HCT116 (cell line): Measurements from ENCODE around the gene MCF2L.

Source experiments
- CBX3 ChIP-seq: IDR thresholded peaks from 2 replicates; pipeline ENCODE4 v1.6.1; 2012; ENCODE audit warnings: low read depth
- CEBPB ChIP-seq: IDR thresholded peaks from 2 replicates; pipeline ENCODE4 v1.6.1; 2012; ENCODE audit warnings: low read depth
- EGR1 ChIP-seq: IDR thresholded peaks from 2 replicates; pipeline ENCODE4 v1.6.1; 2012; ENCODE audit warnings: low read depth
- ELF1 ChIP-seq: IDR thresholded peaks from 2 replicates; pipeline ENCODE4 v1.6.1; 2012; ENCODE audit warnings: low read depth, borderline replicate concordance
- EZH2 ChIP-seq: fragments of 200-600 bp; sonication (generic); IDR thresholded peaks from 2 replicates; pipeline ENCODE4 v1.6.1; 2017; ENCODE audit warnings: antibody characterized with exemption, mixed run types
- JUND ChIP-seq: IDR thresholded peaks from 2 replicates; pipeline ENCODE4 v1.6.1; 2012
- POLR2A ChIP-seq: IDR thresholded peaks from 2 replicates; pipeline ENCODE4 v1.7.0; 2011; ENCODE audit warnings: borderline replicate concordance; ENCODE audit not compliant: insufficient read depth, insufficient read length; ENCODE audit errors: extremely low read depth
- POLR2AphosphoS5 ChIP-seq: IDR thresholded peaks from 2 replicates; pipeline ENCODE4 v1.6.1; 2011; ENCODE audit warnings: mild to moderate bottlenecking, low read depth, low read length, moderate library complexity
- SIN3A ChIP-seq: IDR thresholded peaks from 2 replicates; pipeline ENCODE4 v1.6.1; 2012; ENCODE audit warnings: low read depth
- SP1 ChIP-seq: IDR thresholded peaks from 2 replicates; pipeline ENCODE4 v1.6.1; 2012; ENCODE audit warnings: low read depth
- YY1 ChIP-seq: IDR thresholded peaks from 2 replicates; pipeline ENCODE4 v1.6.1; 2011; ENCODE audit warnings: low read length, low read depth, moderate library complexity, mild to moderate bottlenecking; ENCODE audit not compliant: insufficient replicate concordance; ENCODE audit errors: extremely low read depth
- TF ChIP-seq, protein P1 (sequence below), 3 experiments: fragments of 200-600 bp in 1 of 3; sonication (generic) in 1 of 3; IDR thresholded peaks in 2 of 3; conservative IDR thresholded peaks in 1 of 3; 2 replicates each; pipeline ENCODE4 v1.5.1; 2012 to 2017; ENCODE audit warnings: low read depth in 2 of 3, low read length in 2 of 3, antibody characterized with exemption in 1 of 3, borderline replicate concordance in 1 of 3, control low read depth in 1 of 3, mild to moderate bottlenecking in 1 of 3, mixed read lengths in 1 of 3, mixed run types in 1 of 3, moderate library complexity in 1 of 3; ENCODE audit not compliant: insufficient read depth in 1 of 3
- TF ChIP-seq, protein P2 (sequence below): IDR thresholded peaks from 2 replicates; pipeline ENCODE4 v1.6.1; 2012; ENCODE audit warnings: low read depth
- TF ChIP-seq, protein P3 (sequence below): IDR thresholded peaks from 2 replicates; pipeline ENCODE4 v1.6.1; 2012

DNA sequence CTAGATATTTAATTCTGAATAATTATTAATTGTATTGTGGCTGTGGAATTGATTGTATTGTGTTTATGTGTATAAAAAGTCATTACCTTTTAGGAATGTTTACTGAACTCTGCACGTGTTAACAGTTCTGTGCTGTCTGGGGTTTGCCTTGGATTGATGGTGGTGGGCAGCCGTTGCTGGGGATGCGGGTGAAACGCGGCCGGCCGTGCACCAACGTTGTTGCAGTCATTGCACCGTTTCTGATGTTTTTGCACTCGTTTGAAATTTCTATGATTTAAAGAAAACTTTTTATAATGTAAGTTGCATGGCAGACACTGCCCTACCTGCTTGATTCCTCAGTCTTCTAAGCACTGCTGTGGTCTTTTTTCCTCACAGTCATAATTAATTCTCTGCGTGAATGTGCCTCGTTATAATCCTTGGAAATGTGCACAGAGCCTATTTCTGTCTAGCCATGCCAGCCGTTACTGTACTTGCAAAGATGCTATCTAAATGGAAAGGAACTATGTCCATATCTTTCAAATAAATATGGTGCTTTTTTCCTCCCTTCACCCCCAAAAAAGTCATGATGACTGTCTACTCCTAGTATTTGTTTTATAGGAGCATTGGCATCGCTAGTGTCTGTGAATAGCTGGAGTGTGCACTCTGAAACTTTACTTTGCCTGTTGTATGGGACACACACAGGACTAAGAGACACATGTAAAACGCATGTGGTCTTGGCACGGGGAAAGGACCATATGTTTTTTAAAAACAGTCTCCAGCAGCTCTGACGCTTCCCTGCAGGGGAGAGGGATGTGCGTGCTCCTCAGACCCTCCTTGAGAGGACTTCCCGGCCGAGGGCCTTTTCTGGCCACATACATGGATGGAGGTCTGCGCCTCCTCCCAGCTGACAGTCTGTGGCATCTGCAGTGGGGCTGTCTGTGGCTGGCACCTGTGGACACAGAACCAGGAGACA is 40.7 kb upstream of the MCF2L start:
- TF ChIP-seq POLR2A (no peak), EZH2 (no peak), YY1 (no peak), POLR2AphosphoS5 (no peak), ELF1 (no peak), JUND (no peak), SP1 (no peak), CEBPB (no peak), SIN3A (no peak), EGR1 (no peak), CBX3 (no peak)
- TF ChIP-seq, protein P1, sequence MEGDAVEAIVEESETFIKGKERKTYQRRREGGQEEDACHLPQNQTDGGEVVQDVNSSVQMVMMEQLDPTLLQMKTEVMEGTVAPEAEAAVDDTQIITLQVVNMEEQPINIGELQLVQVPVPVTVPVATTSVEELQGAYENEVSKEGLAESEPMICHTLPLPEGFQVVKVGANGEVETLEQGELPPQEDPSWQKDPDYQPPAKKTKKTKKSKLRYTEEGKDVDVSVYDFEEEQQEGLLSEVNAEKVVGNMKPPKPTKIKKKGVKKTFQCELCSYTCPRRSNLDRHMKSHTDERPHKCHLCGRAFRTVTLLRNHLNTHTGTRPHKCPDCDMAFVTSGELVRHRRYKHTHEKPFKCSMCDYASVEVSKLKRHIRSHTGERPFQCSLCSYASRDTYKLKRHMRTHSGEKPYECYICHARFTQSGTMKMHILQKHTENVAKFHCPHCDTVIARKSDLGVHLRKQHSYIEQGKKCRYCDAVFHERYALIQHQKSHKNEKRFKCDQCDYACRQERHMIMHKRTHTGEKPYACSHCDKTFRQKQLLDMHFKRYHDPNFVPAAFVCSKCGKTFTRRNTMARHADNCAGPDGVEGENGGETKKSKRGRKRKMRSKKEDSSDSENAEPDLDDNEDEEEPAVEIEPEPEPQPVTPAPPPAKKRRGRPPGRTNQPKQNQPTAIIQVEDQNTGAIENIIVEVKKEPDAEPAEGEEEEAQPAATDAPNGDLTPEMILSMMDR (IDR thresholded peaks at IDR 0.05 in 2 of 3, conservative IDR thresholded peaks at IDR 0.05 in 1 of 3; ENCODE audit: borderline replicate concordance in 1 of 3, insufficient read depth in 1 of 3, low read depth in 2 of 3, low read length in 2 of 3) = no peak
- TF ChIP-seq, protein P2, sequence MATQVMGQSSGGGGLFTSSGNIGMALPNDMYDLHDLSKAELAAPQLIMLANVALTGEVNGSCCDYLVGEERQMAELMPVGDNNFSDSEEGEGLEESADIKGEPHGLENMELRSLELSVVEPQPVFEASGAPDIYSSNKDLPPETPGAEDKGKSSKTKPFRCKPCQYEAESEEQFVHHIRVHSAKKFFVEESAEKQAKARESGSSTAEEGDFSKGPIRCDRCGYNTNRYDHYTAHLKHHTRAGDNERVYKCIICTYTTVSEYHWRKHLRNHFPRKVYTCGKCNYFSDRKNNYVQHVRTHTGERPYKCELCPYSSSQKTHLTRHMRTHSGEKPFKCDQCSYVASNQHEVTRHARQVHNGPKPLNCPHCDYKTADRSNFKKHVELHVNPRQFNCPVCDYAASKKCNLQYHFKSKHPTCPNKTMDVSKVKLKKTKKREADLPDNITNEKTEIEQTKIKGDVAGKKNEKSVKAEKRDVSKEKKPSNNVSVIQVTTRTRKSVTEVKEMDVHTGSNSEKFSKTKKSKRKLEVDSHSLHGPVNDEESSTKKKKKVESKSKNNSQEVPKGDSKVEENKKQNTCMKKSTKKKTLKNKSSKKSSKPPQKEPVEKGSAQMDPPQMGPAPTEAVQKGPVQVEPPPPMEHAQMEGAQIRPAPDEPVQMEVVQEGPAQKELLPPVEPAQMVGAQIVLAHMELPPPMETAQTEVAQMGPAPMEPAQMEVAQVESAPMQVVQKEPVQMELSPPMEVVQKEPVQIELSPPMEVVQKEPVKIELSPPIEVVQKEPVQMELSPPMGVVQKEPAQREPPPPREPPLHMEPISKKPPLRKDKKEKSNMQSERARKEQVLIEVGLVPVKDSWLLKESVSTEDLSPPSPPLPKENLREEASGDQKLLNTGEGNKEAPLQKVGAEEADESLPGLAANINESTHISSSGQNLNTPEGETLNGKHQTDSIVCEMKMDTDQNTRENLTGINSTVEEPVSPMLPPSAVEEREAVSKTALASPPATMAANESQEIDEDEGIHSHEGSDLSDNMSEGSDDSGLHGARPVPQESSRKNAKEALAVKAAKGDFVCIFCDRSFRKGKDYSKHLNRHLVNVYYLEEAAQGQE = no peak
- TF ChIP-seq, protein P3, sequence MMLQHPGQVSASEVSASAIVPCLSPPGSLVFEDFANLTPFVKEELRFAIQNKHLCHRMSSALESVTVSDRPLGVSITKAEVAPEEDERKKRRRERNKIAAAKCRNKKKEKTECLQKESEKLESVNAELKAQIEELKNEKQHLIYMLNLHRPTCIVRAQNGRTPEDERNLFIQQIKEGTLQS = no peak
